RWPE1 (cell line): ENCODE data around the gene DDI1.

ENCODE experiments used
- CTCF ChIA-PET: fragments of 350-600 bp; sonication (Branson Sonifier 250); formaldehyde crosslinking; extraction: SDS; loops from one replicate; lab custom pipeline; 2021; lab: Yijun Ruan, JAX
- POLR2A ChIA-PET: fragments of 400-600 bp; formaldehyde crosslinking; extraction: SDS; loops from one replicate; lab custom pipeline; 2020; ENCODE audit warnings: antibody characterized with exemption; ENCODE audit not compliant: low non-redundant PET; lab: Yijun Ruan, JAX
- DNase-seq: peaks from one replicate; pipeline ENCODE4 v3.0.0; 2012; ENCODE audit warnings: low spot score
- H3K27ac ChIP-seq: fragments of 450-650 bp; 2 replicates; pipeline ENCODE4 v1.5.1; 2017
- CTCF ChIP-seq: fragments of 450-650 bp; conservative IDR thresholded peaks from 2 replicates; pipeline ENCODE4 v1.5.1; 2017; ENCODE audit warnings: low read depth, mild to moderate bottlenecking

DDI1 gene

GRCh38 chr11:104067534-104067933, 31.1 kb downstream of the DDI1 start:
- no peak overlapping the region for H3K27ac ChIP-seq
- POLR2A ChIA-PET: no interaction called here
- TF ChIP-seq CTCF: no peak
- no peak for DNase-seq
- CTCF ChIA-PET: no interaction called here

- DNase-seq: peak; percentile 50
- no peak overlapping the region for H3K27ac ChIP-seq
- ChIA-PET POLR2A (no interaction called here), CTCF (interaction anchor here (0.6 kb wide), 2 partner anchors 421 to 690 kb away, joined by 3 read pairs; no protein-coding TSS in a partner anchor)
- no peak for TF ChIP-seq CTCF
Observed at GRCh38 chr11:104073950-104074705, 37.7 kb downstream of the DDI1 start.

- CTCF ChIA-PET: no interaction called here
- no peak for TF ChIP-seq CTCF
Observed at GRCh38 chr11:104075091-104075490, 38.7 kb downstream of the DDI1 start.

GRCh38 chr11:104075706-104076105, 39.3 kb downstream of the DDI1 start:
- H3K27ac ChIP-seq: no peak overlapping the region
- no peak for TF ChIP-seq CTCF
- DNase-seq: no peak
- POLR2A ChIA-PET: interaction anchor here (0.6 kb wide), 1 partner anchor 94 kb away, joined by 5 read pairs; no protein-coding TSS in a partner anchor
- CTCF ChIA-PET: interaction anchor here (0.6 kb wide), 1 partner anchor 1163 kb away, joined by 4 read pairs; no protein-coding TSS in a partner anchor

More at GRCh38 chr11:104075091-104075490, 38.7 kb downstream of the DDI1 start:
- POLR2A ChIA-PET: no interaction called here
- H3K27ac ChIP-seq: no peak overlapping the region
- no peak for DNase-seq

GRCh38 chr11:104076455-104076854, 40.0 kb downstream of the DDI1 start:
- ChIA-PET POLR2A (interaction anchor here (0.6 kb wide), 1 partner anchor 95 kb away, joined by 5 read pairs; no protein-coding TSS in a partner anchor), CTCF (no interaction called here)
- H3K27ac ChIP-seq: no peak overlapping the region
- DNase-seq: peak; percentile 62
- TF ChIP-seq CTCF: no peak

- ChIA-PET CTCF (no interaction called here), POLR2A (no interaction called here)
- H3K27ac ChIP-seq: no peak overlapping the region
- no peak for DNase-seq
- no peak for TF ChIP-seq CTCF
Observed at GRCh38 chr11:104078245-104078644, 41.8 kb downstream of the DDI1 start.
